NCI-H1417 (cell line): ENCODE data around the gene MAGI2.
"Not testable (repeated sequence)": the region's sequence is repeated elsewhere in the genome, so short reads cannot be mapped to it uniquely, and the experiment has no call there.

Experiments
- DNase-seq, 3 experiments: peaks; one replicate each; lab custom pipeline; 2025; lab: John Stamatoyannopoulos, UW

The MAGI2 gene

DNA sequence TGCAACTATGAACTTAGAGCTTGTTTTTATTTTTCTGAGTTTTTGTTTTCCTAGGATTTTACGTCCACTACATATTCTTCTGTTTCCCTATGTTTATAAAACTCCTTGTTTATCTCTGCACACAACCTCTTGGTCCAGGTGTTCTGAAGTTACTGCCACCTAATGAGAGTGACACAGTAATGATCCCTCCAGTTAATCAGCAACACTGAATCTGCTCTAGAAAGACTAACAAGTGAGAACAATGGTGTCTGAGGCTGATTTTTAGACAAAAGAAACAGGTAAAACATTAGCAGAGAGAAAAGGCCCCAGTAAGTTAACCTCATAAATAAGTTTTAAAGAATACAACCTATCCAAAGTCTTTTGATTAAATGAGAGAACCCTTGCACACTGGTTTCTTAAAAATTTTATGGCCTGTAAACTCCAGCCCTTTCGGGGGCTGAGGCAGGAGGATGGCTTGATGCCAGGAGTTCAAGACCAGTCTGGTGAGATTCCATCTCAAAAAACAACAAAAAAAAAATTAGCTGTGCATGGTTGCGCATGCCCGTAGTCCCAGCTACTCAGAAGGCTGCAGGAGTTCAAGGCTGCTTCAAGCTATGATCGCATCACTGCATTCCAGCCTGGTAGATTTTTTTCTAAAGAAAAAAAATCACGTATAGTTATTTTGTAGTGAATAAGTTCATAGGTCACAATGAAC, 397.6 kb downstream of the MAGI2 start:
- peak in 2 of 3 experiments; percentile 44 to 76 for DNase-seq

DNA sequence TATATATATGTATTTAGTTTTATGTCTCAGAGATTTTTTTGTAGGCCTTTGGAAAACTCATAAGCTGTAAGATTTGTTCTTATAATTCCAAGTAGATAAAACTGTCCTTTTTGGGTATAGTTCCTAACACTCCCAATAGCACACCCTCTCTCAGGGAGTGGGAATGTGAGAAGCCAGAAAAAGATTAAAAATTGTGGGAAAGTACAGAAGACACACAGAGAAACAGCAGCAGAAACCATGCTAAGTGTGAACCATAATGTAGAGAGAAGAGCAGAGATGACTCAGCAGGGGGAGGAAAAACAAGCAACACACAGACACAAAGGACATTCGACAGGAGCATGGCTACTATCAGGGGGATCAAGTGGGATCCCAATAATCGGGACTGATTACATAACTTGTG, 401.6 kb downstream of the MAGI2 start:
- DNase-seq = no peak

DNA sequence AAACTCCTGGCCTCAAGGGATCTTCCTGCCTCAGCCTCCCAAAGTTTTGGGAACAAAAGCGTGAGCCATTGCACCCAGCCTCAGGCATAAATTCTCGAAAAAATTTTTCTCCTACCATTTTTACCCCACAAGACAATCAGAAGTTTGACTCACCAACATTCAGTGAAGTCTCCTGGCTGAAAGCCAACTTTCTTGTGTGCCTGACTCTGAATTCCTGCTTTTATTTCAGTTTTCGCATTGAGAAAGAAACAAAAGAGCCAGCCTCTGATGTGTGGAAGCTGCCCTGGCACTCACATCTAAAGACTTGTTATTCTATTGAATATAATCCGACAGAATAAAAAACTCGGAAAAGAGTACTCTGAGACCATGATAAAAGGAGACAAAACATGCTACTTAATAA, 402.9 kb downstream of the MAGI2 start:
- DNase-seq = no peak

DNA sequence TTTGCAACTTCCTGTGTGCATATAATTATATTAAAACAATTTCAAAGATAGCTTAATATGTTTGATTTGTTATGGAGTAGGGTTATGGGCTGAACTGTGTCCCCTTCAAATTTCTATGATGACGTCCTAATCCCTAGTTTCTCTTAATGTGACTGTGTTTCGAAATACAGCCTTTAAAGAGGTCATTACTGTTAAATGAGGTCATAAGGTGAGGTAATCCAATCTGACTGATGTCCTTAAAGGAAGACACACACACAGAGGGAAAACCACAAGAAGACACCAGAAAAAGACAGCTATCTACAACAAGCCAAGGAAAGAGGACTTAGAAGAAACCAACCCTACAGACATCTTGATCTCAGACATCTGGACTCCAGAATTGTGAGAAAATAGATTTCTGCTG, 407.4 kb downstream of the MAGI2 start:
- DNase-seq = no peak

DNA sequence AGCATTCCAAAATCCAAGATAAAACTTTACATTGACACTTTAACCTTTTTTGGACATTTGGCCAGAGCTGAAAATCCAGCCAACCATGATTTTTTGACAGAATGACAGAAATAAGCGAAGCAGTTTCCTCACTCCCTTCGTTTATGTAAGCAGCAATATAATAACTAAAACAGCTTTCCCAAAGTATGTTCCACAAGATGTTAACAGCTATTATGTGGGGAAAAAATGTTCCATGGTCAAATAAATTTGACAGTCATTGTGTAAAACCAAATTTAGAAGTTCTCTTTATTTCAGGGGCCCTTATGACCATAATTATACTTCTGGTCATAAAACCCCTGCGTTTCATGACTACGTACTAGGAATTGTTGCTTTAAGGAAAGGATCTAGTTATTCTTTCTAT, 416.5 kb downstream of the MAGI2 start:
- DNase-seq = no peak

DNA sequence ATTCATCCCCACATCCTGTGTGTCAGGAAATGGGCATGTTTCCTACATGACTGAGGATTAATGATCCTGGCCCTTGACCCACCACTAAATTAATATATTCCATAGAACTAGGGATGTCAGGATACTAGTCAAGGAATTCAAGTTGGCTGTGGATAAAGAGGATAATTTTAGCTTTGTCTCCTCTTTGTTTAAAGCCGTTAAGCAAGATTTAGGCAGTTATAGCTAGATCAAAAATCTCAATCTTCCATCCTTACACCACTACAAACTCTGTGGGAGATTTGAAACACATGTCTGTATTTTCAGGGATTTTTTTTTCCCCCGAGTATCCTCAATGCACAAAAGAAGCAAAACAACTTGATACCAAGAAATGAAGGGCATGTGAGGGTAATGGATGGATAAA, 417.1 kb downstream of the MAGI2 start:
- DNase-seq = no peak

DNA sequence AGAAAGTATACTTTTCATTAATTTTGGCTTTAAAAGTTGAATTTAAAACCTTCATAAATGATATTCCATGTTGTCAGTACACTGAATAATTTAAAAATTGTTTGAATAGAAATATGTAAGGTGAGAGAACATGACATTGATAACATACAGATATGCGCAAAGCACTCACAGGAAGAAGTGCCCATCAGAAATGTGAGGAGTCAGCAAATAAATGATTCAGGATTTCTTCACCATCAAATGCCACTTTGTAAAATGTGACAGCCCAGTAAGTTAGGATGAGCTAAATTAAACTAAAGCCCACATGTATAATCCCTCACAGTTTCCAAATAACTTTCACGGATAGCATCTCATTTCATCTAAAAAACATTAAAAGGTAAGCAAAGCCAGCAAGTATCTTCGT, 417.6 kb downstream of the MAGI2 start:
- no peak for DNase-seq

DNA sequence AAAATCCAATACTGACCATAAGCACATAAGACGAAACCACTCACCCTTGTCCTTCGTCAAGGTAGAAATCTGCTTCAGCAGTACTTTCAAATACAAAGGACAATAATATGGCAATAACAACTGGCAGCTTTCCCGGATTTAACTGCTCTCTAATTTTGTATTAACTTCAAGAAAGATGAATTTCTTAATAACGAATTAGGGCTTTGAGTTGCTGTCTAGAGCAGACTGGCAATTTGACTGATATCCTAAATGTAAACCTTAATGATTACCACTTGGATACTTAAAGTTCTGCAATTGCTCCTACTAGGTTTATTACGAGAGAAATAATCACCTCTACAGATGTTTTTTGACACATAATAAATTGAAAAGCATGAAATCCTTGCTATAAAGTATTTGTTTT, 418.7 kb downstream of the MAGI2 start:
- DNase-seq = peak in 1 of 3 experiments; percentile 27

DNA sequence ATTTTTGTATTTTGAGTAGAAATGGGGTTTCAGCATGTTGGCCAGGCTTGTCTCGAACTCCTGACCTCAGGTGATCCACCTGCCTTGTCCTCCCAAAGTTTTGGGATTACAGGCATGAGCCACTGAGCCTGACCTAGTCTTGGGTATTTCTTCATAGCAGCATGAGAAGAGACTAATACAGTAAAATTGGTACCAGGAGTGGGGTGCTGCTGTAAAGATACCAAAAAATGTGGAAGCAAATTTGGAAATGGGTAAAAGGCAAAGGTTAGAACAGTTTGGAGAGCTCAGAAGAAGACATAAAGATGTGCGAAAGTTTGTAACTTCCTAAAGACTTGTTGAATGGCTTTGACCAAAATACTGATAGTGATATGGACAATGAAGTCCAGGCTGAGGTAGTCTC, 433.8 kb downstream of the MAGI2 start:
- DNase-seq = not testable (repeated sequence)

DNA sequence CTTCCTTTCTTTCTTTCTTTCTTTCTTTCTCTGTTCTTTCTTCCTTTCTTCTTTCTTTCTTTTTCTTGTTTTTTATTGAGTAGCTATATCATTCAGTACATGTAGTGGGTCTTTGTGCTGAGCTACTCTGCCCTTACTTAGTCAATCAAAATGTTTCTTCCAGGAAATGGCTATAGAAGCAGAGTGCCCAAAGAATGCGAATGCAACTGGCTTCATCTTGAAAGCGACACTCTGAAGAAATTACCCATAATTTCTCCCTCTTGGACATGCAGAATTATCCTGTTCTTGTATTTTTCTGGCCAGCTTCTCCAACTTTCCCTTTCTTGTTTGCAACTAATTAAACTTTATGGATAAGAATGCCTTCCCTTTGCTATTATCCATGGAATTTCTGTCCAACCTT, 441.5 kb downstream of the MAGI2 start:
- no peak for DNase-seq

DNA sequence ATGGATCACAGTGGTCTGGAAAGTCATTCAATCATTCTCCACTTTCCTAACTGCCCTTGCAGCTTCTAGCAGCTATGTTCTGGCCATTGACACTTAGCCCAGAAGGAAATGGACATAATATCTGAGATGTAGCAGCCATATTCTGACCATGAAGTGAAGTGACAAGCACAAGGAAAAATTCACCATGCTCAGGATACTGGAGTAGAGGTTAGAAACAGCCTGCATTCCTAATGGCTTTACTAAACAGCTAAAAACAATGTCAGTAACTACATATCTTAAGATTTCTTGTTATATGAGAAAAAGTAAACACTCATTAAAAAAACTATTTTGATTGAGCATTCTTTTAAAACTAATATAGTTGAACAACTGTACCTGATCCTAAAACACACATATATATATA, 443.8 kb downstream of the MAGI2 start:
- DNase-seq = no peak

DNA sequence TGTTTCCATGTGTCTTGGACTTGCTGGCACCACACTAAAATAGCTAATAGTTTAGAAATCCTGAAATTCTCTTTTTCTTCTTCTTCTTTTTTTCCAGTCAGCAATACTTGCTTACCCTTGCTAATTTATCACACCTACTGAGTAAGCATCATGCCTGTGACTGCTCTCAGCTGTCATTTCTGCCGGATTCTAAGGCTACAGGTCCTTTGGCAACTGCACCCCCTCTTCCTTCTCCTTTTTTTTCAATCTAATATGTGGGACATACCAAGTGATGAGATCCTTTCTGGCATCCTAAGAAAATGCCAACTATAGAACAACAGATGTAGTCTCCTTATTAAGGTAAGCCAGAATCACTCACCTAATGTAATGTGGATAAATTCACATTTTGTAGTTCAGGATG, 444.7 kb downstream of the MAGI2 start:
- peak in 1 of 3 experiments; percentile 34 for DNase-seq

DNA sequence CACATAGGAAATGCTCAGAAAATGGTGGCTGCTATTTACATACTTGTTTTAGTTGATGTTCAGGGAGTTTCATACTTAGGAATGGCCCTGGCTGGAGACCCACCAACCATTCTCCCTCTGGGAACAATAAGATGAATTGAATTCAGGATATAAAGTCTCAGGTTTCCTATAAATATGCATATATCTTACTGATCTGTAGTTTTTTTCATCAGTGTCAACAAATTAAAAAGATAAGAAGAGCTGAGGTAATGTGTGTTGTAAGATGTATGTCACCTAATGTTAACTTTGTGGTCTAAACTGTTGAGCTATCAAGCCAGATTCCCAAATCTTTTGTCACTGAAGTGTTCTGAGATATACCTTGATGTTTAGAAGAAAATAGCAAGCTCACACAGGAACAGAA, 457.5 kb downstream of the MAGI2 start:
- no peak for DNase-seq

DNA sequence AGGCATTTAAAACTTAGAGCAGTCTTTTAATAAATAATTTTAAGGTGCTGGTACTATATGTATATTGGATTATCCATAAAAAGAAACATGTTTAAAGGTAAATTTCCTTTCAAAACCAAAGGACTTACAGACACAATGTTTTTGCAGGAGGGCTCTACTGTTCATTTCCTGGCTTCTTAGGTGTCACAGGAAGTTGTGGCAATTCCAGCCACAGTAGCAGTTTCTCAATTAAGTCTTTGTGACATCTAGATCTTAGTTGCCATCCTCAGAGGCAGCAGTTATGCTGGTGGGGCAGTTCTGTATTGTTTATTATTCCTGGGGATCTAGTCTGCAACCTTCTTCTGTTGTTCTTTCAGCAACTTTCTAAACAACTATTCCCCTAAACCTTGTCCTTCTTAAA, 460.1 kb downstream of the MAGI2 start:
- no peak for DNase-seq

DNA sequence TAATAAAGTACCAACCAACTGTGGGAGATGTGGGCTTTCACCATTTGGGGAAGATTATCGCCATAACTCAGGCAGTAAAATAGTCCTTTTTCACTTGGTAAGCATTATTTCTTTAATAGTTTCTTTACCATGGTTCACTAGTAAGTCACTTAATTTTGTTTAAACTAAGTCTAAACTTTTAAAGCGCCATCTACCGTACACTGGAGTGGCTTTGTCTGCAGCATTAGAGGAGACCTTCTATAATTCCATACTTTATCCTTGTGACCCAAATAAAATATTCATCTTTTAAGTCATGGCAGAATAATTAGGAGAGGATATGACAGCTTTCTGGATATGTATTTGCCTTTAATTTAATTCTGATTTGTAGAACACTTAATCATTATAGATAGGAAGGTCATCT, 468.0 kb downstream of the MAGI2 start:
- no peak for DNase-seq

DNA sequence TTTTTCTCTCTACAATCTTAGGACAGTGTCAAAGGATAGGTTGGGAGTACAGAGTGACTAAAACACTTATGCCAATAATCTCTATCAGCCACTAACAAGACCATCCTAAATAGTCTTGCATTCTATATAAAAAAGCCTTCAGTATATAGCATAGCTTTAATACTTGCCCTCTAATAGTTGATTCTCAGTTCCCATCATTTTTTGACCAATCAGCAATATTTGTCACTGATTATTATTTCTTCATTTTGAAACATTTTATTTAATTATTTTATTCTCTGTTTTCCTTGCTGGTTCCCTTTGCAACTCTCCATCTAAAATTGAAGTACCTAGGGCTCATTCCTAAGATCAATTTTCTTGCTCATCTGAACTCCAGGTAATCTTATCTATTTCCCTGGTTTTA, 470.0 kb downstream of the MAGI2 start:
- no peak for DNase-seq

DNA sequence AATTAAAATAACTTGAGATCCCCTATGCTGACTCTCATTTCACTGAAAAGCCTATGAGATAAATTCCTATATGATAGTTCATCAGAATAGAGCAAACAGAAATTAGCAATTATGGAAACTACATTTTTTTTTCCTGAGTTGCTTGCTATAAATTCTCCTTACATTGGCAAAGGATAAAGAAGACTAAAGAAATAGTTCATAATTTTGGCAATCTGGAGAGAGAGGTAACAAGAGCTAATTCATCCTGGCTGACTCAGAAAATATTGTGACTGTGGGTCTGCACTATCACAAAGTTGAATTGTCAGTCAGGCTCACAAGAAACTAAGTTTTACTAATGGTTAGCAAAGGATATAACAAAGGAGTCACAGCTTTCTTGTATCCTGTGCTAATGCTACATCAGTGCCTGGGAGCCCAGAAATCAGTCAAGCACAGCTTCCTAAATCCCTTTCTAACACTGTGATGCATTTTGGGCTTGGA, 483.0 kb downstream of the MAGI2 start:
- no peak for DNase-seq

DNA sequence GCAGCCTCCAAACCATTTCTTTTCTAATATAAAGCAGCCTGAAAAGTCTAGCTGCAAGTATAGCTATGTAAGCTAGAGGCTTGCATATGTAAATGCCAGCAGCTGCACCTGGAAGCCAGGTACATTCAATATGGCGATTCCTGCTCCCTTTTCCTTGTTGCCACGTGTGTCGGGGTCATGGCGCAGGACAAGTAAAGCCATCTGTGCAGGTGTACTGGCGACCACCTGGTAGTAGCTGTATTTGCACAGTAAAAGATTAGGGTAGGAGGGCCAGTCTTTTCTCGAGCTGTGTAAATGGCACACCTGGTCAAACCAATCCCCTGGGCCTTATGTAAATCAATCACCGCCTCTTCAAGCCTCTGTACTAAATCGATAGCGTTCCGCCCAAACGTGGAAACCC, 484.5 kb downstream of the MAGI2 start:
- DNase-seq = no peak

DNA sequence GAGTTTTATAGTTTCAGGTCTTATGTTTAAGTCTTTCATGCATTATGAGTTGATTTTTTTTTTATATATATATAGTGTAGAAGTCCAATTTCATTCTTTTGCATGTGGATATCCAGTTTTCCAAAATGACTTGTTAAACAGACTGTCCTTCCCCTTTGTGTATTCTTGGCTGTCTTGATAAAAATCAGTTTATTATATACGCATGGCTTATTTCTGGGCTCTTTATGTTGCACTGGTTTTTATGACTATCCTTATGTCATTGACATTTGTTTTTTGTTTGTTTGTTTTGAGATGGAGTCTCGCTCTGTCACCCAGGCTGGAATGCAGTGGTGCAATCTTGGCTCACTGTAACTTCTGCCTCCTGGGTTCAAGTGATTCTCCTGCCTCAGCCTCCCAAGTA, 485.9 kb downstream of the MAGI2 start:
- DNase-seq = not testable (repeated sequence)

DNA sequence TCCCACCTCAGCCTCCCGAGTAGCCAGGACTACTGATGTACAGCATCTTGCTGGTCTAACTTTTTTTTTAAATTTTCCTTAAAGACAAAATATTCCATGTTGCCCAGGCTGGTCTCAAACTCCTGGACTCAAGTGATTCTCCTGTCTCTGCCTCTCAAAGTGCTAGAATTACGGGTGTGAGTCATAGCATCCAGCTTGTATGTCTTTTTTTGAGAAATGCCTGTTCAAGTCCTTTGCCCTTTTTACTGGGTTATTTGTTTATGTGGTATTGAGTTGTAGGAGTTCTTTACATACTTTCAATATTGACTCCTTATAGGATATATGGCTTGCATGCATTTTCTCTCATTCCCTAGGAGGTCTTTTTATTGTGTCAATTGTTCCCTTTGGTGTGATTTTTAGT, 486.4 kb downstream of the MAGI2 start:
- no peak for DNase-seq

DNA sequence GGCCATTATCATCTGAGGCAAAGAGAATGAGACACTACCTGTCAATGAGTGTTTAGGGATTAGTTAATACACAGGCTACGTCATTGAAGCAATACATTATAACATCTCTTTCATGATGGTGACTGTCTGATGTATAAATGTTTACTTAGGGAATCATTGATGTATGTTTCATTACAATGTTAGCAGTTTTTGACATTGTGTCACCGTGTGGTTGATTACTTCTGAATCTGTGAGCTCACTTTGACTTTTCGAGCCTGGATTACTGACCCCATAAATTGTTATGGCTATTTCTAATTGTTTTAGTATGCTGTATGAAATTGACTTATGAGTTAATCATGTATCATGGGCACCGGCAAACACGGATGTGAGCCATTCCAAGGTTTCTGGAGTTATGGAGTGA, 494.0 kb downstream of the MAGI2 start:
- no peak for DNase-seq

DNA sequence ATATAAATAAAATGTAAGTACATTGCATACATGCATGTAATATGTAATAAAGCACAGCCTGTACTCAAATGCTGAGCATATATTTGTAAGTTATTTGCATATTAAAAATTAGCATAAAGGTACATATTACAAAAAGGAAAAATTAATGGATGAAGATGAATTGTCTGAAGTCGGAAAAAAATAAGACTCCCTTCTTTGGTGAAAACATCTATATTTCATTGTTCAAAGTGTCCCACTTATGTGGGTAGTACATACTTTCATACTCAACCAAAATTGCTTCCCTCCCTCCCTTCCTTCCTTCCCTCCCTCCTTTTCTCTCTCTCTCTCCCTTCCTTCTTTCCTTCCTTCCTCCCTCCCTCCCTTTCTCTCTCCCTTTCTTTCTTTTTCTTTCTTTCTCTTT, 498.1 kb downstream of the MAGI2 start:
- no peak for DNase-seq

DNA sequence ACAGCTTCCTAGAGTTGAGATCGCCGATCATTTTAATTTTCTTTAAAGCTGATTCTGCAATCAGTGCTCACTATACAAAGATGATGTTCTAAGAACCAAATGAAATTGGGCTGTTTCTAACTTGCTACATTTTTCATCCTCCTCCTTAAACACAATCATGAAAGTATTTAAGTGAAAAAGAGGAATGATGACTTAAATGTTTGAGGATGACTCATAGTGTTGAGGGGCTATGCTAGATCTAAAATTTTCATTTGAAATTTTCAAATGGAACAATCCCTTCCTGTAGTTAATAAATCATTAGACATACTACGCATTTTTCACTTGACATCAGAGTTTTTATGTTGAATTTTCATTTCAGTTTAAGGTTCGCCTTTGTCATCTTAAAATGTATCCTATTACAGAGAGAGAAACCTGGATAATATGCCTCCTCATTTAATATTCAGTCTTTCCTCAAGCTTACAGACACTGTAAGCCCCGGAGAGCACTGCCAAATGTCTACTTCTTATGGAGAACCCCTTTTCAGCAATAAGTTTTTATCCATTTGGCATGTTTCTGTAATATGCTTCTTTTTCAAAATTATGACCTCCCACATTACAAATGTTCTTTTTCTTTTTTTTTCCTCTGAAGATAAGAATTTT, 499.6 kb downstream of the MAGI2 start:
- no peak for DNase-seq

DNA sequence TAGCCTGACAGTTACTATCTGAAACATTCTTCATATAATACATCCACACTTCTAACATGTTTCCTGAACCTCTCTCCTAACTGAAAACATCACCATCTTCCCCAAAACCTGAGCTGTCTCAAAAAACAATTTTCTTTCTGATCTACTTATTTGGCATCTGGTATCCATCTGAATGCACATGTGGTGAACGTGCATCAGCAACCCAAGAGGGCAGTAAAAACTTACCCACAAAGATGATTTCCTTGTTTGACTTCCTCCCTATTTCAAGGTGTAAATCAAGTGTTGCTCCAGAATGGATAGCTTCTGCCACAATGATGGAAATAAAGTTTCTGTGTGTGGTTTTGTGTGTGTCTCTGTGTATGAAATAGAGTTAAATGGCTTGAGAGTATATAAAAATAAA, 500.4 kb downstream of the MAGI2 start:
- no peak for DNase-seq
